HepG2 (cell line): ENCODE data around the gene HYPK. TPM values are rescaled to one million over a fixed set of nuclear protein-coding genes. Genes with fewer than 3 reads are reported as not detected.
A peak's percentile ranks its signal among the peaks of the same experiment; 100 is the strongest.

Experiments used
- GMEB2 ChIP-seq: IDR thresholded peaks from 2 replicates; pipeline ENCODE4 v1.6.1; 2016; ENCODE audit warnings: missing biosample characterization, missing genetic modification reagents, low read depth
- KLF16 ChIP-seq, 2 experiments: sonication (generic) in 1 of 2; formaldehyde crosslinking in 1 of 2; IDR thresholded peaks; 2 replicates each; pipeline versions ENCODE4 v1.6.1 to v1.8.0; 2016 to 2023; ENCODE audit warnings: missing genetic modification reagents in 2 of 2, missing compliant biosample characterization in 1 of 2
- RFX5 ChIP-seq: IDR thresholded peaks from 2 replicates; pipeline ENCODE4 v1.6.1; 2011; ENCODE audit warnings: low read depth, low read length, improper control_type of control experiment
- THRA ChIP-seq: sonication (generic); formaldehyde crosslinking; IDR thresholded peaks from 2 replicates; pipeline ENCODE4 v1.4.0; 2020; ENCODE audit warnings: missing genetic modification reagents, borderline replicate concordance
- ZBTB38 ChIP-seq: sonication (generic); formaldehyde crosslinking; IDR thresholded peaks from 2 replicates; pipeline ENCODE4 v1.5.1; 2020; ENCODE audit warnings: mild to moderate bottlenecking, missing genetic modification reagents
- ZFP41 ChIP-seq: sonication (generic); formaldehyde crosslinking; IDR thresholded peaks from 2 replicates; pipeline ENCODE4 v1.4.0; 2020; ENCODE audit warnings: mild to moderate bottlenecking, missing genetic modification reagents, borderline replicate concordance
- ZNF749 ChIP-seq: sonication (generic); formaldehyde crosslinking; IDR thresholded peaks from 2 replicates; pipeline ENCODE4 v1.8.0; 2022; ENCODE audit warnings: mild to moderate bottlenecking, missing genetic modification reagents, moderate library complexity, borderline replicate concordance
- polyA plus RNA-seq, 8 experiments: library from polyadenylated mRNA; depleted of rRNA in 3 of 8; stranded (reverse) in 7 of 8; unstranded in 1 of 8; fragments of >200 nt; fragmentation: Illumina TruSeq in 4 of 8; extraction: Trizol in 4 of 8; gene quantifications; 2 replicates each; pipeline versions ENCODE4 v1.2.1 to v1.2.3, GENCODE V29; 2011 to 2016; ENCODE audit warnings: low read depth in 4 of 8, missing spikeins in 1 of 8, mixed read lengths in 1 of 8; ENCODE audit not compliant: insufficient read depth in 1 of 8
- total RNA-seq, 5 experiments: library from RNA; depleted of rRNA; stranded (reverse); fragments of >200 nt; fragmentation: Illumina TruSeq; extraction: Trizol; gene quantifications; 2 replicates each; pipeline ENCODE4 v1.2.3, GENCODE V29; 2016; ENCODE audit warnings: low read depth in 1 of 5
- TF ChIP-seq, protein P1 (sequence below): sonication (generic); formaldehyde crosslinking; IDR thresholded peaks from 2 replicates; pipeline ENCODE4 v1.4.0; 2020; ENCODE audit warnings: low read depth, missing genetic modification reagents
- TF ChIP-seq, protein P2 (sequence below): sonication (generic); formaldehyde crosslinking; IDR thresholded peaks from 2 replicates; pipeline ENCODE4 v1.5.1; 2020; ENCODE audit warnings: mild to moderate bottlenecking, missing genetic modification reagents, moderate library complexity
- TF ChIP-seq, protein P3 (sequence below): sonication (generic); formaldehyde crosslinking; IDR thresholded peaks from 2 replicates; pipeline ENCODE4 v1.4.0; 2020; ENCODE audit warnings: mild to moderate bottlenecking, missing genetic modification reagents, borderline replicate concordance

Gene HYPK
- total and polyA plus RNA-seq, 2 of the 13 experiments (the other 11 are each of a cell fraction or from before 2014, with no cell fraction given) = 13.5 to 16.5 TPM

DNA sequence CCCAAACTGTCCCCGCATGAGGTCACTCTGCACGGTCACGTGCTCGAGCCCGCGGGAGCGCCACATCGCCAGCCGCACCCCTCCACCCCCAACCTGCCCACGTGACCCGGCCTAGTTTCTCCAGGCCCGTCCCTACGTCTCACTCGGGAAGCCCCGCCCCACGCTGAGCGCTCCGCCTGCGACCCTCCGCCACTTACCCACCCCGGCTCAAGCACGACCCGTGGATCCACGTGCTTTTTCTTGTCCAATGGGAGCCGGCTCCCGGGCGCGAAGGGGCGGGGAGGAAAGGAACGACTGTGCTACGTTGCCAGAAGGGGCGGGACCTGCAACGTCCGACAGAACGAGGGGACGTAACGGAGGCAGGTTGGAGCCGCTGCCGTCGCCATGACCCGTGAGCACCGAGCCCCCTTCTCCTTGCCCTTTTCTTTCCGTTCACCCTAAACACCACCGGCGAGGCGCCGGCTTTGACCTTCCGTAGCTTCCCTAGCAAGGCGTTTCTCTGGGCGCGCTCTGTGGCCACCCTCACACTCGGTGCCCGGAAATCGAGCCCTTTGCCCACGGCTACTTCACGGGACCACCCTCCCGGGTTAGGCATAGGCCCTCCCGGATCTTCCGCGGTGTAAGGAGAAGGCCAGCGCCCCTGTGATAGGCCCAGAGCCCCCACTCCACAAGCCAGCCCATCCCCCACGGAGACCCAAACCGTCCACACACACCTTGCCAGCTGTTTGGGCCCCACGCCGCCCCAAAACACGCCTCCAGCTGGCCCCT is 8.2 kb upstream of the HYPK start, which contains the start of gene SERF2 (continued):
- TF ChIP-seq, protein P1, sequence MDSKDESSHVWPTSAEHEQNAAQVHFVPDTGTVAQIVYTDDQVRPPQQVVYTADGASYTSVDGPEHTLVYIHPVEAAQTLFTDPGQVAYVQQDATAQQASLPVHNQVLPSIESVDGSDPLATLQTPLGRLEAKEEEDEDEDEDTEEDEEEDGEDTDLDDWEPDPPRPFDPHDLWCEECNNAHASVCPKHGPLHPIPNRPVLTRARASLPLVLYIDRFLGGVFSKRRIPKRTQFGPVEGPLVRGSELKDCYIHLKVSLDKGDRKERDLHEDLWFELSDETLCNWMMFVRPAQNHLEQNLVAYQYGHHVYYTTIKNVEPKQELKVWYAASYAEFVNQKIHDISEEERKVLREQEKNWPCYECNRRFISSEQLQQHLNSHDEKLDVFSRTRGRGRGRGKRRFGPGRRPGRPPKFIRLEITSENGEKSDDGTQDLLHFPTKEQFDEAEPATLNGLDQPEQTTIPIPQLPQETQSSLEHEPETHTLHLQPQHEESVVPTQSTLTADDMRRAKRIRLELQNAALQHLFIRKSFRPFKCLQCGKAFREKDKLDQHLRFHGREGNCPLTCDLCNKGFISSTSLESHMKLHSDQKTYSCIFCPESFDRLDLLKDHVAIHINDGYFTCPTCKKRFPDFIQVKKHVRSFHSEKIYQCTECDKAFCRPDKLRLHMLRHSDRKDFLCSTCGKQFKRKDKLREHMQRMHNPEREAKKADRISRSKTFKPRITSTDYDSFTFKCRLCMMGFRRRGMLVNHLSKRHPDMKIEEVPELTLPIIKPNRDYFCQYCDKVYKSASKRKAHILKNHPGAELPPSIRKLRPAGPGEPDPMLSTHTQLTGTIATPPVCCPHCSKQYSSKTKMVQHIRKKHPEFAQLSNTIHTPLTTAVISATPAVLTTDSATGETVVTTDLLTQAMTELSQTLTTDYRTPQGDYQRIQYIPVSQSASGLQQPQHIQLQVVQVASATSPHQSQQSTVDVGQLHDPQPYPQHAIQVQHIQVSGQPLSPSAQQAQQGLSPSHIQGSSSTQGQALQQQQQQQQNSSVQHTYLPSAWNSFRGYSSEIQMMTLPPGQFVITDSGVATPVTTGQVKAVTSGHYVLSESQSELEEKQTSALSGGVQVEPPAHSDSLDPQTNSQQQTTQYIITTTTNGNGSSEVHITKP = no peak
- peak; percentile 27; the same call in 1 of the 2 replicates for TF ChIP-seq RFX5
- TF ChIP-seq ZNF749 = peak; percentile 70; the same call in 1 of the 2 replicates
- TF ChIP-seq, protein P2, sequence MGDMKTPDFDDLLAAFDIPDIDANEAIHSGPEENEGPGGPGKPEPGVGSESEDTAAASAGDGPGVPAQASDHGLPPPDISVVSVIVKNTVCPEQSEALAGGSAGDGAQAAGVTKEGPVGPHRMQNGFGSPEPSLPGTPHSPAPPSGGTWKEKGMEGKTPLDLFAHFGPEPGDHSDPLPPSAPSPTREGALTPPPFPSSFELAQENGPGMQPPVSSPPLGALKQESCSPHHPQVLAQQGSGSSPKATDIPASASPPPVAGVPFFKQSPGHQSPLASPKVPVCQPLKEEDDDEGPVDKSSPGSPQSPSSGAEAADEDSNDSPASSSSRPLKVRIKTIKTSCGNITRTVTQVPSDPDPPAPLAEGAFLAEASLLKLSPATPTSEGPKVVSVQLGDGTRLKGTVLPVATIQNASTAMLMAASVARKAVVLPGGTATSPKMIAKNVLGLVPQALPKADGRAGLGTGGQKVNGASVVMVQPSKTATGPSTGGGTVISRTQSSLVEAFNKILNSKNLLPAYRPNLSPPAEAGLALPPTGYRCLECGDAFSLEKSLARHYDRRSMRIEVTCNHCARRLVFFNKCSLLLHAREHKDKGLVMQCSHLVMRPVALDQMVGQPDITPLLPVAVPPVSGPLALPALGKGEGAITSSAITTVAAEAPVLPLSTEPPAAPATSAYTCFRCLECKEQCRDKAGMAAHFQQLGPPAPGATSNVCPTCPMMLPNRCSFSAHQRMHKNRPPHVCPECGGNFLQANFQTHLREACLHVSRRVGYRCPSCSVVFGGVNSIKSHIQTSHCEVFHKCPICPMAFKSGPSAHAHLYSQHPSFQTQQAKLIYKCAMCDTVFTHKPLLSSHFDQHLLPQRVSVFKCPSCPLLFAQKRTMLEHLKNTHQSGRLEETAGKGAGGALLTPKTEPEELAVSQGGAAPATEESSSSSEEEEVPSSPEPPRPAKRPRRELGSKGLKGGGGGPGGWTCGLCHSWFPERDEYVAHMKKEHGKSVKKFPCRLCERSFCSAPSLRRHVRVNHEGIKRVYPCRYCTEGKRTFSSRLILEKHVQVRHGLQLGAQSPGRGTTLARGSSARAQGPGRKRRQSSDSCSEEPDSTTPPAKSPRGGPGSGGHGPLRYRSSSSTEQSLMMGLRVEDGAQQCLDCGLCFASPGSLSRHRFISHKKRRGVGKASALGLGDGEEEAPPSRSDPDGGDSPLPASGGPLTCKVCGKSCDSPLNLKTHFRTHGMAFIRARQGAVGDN (CRISPR knock-in tag) = peak; percentile 92
- peak; percentile 72 for TF ChIP-seq GMEB2 (CRISPR knock-in tag)
- 0 out of 2 replicates have a peak, but pooled peaks have one; percentile 38 for TF ChIP-seq ZBTB38
- no peak for TF ChIP-seq ZFP41 (CRISPR knock-in tag)
- TF ChIP-seq, protein P3, sequence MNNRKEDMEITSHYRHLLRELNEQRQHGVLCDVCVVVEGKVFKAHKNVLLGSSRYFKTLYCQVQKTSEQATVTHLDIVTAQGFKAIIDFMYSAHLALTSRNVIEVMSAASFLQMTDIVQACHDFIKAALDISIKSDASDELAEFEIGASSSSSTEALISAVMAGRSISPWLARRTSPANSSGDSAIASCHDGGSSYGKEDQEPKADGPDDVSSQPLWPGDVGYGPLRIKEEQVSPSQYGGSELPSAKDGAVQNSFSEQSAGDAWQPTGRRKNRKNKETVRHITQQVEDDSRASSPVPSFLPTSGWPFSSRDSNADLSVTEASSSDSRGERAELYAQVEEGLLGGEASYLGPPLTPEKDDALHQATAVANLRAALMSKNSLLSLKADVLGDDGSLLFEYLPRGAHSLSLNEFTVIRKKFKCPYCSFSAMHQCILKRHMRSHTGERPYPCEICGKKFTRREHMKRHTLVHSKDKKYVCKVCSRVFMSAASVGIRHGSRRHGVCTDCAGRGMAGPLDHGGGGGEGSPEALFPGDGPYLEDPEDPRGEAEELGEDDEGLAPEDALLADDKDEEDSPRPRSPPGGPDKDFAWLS (CRISPR knock-in tag) = no peak
- peak; percentile 26; the same call in 1 of the 2 replicates for TF ChIP-seq THRA (CRISPR knock-in tag)
- TF ChIP-seq KLF16 (CRISPR knock-in tag; IDR thresholded peaks at IDR 0.05) = 0 out of 4 replicates have a peak, but pooled peaks of 1 of the 2 experiments have one; percentile 34
